HG03108 (cell line): ENCODE measurements around the gene PLAAT4.
"Not testable (repeated sequence)": the region's sequence is repeated elsewhere in the genome, so short reads cannot be mapped to it uniquely, and the experiment has no call there.

ENCODE experiments used
- ATAC-seq: cut with Tn5 transposase; IDR thresholded peaks from one replicate; pipeline ENCODE4 v1.9.1; 2021; ENCODE audit warnings: moderate library complexity; ENCODE audit not compliant: unreplicated experiment

PLAAT4 gene

DNA sequence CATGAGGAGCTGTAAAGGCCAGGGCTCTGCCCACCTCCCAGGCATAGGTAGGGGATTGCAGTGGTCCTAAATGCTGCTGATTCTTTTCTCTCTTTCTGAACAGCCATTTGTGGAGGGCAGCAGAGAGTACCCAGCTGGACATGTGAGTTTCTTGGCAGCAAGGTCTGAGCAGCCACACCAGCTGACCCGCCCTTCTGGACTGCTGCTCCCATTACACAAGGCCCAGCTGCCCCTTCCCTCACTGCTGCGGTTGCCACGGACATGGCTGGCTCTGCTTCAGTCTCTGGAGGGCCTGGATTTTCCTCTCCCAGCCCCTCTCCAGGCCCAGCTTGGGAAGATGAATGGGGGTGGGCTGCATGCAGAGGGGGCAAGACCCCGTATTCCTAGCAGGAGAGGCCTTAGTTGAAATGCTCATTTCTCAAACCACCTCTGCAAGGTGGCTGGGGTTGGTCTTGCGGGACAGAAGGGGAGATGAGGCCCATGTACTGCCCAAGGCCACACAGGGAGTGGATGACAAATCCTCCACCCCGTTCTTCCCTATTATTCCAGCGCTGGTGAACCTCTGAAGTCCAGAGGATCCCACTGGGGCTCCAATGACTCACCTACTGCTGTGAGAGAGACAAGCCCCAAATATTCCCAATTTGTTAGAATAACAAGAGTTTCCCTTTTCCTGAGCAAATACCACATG lies 26.1 kb upstream of the PLAAT4 start:
- ATAC-seq: no peak

DNA sequence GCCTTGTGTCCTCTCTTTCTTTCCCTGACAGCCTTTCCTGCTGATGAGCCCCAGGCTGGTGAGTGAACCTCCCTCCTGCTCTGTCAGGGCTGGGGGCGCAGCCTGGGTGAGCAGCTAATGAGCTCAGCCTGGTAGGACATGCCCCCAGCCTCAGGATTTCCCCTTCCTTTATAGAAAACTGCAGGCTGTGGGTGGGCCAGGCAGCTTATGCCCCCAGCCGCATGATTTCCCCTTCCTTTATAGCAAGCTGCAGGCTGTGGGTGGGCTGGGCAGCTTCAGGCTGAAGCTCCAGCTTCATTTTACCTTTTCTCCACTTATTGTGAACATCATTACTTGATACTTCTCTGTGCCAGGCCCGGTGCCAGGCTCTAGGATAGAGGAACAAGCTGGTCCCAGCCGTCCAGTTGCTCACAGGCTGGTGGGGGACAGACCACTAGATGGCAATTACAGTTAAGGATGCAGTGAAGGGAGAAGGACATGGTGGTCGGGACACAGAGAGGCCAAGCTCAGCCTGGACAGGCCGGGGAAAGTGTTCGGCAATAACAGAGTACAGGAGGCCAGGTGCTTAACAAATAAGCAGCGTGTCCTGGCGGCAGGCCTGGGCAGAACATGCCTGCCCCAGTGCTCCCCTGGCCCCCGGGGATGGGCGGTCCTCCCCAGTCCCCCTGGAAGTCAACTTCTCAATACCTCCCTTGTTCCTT lies 25.4 kb upstream of the PLAAT4 start:
- ATAC-seq: no peak

DNA sequence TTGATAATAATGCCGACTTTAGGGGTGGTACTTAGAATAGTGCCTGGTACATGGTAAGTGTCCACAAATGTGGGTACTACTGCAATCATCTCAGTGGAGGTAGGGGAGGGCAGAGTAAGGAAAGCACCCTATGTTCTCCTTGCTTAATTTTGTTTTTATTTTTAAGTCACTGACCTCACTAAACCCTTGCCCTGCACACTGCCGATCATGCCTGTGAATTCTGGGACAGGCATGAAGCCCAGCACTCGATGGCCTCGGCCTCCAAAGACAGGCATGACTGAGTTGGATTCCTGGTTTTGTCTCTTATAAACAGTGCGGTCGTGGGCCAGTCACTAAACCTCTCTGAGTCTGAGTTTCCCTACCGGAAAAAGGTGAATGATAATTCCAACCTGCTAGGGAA lies 23.8 kb upstream of the PLAAT4 start:
- no peak for ATAC-seq

DNA sequence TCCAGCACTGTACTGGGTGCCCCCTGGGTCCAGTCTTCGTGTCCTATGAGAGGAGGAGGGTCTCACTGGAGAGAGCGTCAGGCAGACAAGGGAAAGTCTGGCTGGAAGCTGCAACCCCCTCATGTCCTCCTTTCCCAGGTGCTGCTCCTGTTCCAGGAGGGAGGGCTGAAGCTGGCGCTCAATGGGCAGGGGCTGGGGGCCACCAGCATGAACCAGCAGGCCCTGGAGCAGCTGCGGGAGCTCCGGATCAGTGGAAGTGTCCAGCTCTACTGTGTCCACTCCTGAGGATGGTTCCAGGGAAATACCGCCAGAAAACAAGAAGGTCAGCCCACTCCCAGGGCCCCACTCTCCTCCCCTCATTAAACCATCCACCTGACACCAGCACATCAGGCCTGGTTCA lies 20.5 kb upstream of the PLAAT4 start:
- no peak for ATAC-seq

DNA sequence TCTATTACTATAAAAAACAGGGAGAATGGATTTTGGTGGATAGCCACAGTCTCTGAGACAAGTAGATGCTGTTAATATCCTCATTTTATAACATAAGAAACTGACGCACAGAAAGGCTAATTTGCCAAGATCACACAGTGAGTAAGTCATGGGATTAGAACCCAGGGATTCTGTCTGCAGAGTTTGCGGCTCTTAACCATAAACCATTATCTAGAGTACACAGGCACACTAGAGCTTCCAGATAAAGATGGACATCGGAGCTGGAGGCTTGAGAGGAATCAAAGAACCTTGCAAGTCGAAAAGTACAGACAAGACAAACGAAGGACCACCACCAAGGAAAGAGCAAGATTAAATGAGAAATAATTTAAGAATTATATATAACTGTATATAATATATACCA lies 19.5 kb upstream of the PLAAT4 start:
- no peak for ATAC-seq

DNA sequence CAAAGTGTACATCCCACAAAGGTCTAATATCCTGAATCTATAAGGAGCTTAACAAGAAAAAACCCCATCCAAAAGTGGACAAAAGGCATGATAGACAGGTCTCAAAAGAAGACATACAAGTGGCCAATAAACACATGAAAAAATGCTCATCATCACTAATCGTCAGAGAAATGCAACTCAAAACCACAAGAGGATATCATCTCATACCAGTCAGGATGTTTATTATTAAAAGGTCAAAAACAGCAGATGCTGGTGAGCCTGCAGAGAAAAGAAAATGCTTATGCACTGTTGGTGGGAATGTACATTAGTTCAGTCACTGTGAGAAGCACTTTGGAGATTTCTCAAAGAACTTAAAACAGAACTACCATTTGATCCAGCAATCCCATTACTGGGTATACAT lies 18.1 kb upstream of the PLAAT4 start:
- ATAC-seq: no peak

DNA sequence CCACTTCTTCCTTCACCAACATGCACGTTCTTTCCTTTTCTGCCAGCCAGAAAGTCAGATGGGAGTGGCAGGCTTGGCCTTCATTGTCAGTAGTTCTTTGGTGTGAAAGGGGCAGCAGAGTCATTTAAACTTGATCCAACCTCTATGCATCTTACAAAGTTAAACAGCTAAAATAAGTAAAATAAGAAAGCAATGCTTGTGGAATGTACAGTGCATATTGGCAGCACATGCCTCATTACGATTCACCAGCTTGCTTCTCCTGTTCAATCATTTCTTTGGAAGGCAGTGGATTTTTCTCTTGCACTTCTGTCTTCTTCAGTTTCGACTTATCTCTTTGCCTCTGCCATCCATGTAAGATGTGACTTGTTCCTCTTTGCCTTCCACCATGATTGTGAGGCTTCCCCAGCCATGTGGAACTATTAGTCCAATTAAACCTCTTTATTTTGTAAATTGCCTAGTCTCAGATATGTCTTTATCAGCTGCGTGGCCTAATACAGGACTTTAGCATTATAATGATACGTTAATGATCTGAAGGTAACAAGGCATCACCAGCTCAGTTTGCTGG lies 15.9 kb upstream of the PLAAT4 start:
- ATAC-seq: no peak

DNA sequence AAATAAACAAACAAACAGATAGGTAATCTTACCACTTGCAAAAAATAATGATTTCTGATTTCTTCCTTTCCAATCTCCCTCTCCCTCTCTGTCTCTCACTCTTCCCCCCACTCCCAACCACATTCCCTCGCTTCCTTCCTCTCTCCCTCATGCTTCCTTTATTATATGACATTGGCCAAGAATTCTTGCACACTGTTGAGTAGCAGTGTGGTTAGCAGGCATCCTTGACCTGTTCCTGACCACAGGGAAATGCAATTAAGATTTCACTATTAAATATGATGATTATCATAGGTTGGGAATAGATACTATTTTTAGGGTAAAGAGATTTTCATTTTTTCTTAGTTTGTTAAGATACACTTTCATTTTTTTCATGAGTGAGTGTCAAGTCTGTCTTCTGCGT lies 14.7 kb upstream of the PLAAT4 start:
- ATAC-seq: no peak

DNA sequence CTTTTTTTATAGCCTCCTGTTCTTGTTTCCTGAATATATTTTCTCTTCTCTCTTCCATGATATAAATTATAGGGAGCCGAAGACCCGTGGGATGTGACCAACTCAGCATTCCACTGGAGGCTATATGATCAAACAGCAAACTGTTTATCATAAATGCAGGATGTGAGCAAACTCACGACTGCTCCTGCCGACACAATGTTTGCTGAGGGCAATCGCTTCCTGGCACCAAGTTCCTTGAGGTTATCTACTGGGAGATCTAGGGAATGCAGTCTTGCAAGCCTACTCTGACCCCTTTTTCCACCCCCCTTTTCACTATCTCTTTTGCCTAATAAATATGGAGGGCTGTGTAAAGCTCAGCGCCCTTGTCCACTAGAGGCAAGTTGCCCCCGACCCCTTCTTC lies 13.5 kb upstream of the PLAAT4 start:
- no peak for ATAC-seq

DNA sequence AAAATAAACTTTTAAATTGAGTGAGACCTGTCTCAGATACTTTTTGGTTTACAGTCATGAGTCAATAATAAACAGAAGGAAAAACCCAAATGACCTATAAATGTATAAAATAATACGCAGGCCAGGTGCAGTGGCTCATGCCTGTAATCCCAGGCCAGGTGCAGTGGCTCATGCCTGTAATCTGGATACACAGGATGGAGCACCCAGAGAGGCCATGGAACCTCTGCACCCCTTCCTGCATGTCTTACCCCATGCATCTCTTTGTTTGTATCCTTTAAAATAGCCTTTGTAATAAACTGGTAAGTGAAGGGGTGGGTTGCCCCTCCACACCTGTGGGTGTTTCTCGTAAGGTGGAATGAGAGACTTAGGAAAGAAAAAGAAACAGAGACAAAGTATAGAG lies 8.9 kb upstream of the PLAAT4 start:
- no peak for ATAC-seq

DNA sequence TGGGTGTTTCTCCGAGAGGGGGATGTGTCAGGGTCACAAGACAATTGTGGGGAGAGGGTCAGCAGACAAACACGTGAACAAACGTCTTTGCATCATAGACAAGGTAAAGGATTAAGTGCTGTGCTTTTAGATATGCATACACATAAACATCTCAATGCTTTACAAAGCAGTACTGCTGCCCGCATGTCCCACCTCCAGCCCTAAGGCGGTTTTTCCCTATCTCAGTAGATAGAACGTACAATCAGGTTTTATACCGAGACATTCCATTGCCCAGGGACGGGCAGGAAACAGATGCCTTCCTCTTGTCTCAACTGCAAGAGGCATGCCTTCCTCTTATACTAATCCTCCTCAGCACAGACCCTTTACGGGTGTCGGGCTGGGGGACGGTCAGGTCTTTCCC lies 8.5 kb upstream of the PLAAT4 start:
- not testable (repeated sequence) for ATAC-seq

DNA sequence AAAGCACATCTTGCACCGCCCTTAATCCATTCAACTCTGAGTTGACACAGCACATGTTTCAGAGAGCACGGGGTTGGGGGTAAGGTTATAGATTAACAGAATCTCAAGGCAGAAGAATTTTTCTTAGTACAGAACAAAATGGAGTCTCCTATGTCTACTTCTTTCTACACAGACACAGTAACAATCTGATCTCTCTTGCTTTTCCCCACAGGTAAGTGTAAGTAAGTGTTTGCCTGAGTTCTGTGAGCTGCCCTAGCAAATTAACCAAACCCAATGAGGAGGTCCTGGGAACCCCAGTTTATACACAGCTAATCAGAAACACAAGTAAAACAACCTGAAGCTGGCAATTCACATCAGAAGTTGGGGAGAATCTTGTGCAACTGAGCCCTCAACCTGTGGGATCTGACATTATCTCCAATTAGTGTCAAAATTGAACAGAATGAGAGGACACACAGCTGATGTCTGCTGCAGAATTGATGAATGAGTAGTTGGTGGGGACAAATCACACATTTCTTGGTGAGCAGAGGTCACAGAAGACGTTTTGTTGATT lies 7.8 kb upstream of the PLAAT4 start:
- not testable (repeated sequence) for ATAC-seq

DNA sequence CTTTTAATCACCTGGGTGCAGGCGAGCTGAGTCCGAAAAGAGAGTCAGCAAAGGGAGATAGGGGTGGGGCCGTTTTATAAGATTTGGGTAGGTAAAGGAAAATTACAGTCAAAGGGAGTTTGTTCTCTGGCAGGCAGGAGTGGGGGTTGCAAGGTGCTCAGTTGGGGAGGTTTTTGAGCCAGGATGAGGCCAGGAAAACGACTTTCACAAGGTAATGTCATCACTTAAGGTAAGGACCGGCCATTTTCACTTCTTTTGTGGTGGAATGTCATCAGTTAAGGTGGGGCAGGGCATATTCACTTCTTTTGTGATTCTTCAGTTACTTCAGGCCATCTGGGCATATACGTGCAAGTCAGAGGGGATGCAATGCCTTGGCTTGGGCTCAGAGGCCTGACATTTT lies 7.2 kb upstream of the PLAAT4 start:
- not testable (repeated sequence) for ATAC-seq

DNA sequence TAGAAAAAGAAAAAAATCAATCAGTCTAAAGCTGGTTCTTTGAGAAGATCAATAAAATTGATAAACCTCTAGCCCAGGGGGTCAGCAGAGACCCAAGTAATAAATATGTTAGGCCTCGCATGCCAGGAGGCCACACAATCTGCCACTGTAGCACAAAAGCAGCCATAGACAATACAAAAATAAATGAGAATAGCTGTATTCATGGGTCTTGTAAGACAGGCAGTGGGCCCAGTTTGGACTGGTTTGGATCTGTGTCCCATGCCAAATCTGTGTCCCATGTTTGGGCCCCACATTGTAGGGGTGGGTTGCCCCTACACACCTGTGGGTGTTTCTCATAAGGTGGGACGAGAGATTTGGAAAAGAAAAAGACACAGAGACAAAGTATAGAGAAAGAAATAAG lies 6.6 kb upstream of the PLAAT4 start:
- no peak for ATAC-seq

DNA sequence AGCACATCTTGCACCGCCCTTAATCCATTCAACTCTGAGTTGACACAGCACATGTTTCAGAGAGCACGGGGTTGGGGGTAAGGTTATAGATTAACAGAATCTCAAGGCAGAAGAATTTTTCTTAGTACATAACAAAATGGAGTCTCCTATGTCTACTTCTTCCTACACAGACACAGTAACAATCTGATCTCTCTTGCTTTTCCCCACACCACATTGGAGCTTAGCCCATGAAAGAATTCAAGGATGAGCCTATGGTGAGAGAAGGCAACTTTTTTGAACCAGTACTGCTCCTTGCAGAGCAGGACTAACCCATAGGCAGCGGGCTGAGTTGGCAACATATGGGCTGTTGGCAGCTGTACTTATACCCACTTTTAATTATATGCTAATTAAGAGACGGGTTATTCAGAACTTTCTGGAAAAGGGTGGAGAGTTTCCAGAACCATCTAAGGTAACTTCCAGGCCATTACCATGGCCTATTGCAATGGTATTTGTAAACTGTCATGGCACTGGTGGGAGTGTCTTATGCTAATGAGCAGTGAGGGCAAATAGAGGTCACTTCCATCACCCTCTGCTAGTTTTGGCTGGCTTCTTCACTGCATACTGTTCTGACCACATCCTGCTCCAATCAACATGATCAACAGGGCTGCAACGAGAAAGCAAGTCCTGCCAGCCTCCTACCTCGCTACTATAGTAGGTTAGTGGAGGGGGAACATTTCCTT lies 5.4 kb upstream of the PLAAT4 start:
- ATAC-seq: peak; percentile 70

DNA sequence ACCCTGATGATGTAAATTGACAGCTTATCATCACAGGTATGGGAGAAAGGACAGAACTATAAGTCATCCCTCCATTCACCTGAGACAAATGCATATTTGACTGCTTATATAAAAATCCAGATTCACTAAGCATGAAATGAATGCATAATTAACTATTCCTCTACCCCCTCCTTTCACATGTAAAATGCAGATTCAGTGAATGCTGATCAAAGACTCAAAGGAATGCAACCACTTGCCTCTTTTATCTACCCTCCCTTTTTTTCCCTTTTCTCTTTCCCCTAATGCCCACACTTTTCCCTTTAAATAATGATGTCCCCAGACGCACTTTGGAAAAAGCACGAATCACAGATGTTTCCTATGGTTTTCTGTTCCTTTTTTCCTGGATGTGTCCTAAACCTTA lies 4.5 kb upstream of the PLAAT4 start:
- no peak for ATAC-seq

DNA sequence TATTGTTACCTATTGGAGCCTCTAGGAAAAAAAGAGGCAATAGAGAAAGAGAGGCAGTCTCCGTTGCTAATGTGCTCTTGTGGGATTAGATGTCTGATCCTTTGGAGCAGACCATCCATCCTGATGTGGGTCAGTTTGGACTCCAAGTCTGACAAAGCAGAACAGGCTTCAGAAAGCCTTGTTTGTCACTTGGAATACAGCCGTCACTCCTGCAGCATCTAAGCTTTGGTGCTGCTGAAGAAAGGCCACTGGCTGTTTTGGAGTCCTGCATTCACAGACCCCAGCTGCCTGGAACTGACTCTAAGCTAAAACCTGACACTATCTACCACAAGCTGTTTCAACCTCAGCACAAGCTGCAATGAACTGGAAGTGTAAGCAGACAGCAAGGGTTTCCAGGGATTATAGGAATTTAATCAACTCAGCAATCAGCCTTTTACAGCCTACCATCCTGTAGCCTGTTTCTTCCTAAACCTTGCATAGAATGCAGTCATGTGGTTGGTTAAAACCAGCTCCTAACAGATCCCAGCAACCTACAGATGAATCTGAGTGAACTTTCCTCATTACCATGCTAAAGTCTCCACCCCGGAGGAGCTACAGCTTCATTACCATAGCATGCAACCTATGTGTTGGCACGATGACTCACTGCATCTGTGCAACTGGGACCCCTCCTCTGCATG lies 3.7 kb upstream of the PLAAT4 start:
- ATAC-seq: no peak

DNA sequence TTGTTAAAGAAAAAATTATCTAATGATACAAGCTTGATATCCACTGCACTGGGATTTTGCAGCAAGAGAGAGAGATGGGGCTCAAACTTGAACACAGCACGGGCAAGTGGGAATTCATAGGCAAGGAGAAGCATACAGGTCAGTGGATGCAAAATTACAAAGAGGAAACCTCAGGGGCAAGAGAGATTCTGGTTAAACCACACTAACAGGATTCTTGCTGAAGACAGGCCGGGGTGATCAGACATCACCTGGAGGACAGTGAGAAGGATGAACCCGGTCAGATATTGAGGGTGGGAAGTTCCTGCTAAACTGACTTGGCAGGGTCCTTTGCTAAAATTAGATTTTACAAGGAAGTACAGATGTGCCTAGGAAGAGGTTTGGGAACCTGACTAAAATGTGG lies 2.5 kb upstream of the PLAAT4 start:
- no peak for ATAC-seq

DNA sequence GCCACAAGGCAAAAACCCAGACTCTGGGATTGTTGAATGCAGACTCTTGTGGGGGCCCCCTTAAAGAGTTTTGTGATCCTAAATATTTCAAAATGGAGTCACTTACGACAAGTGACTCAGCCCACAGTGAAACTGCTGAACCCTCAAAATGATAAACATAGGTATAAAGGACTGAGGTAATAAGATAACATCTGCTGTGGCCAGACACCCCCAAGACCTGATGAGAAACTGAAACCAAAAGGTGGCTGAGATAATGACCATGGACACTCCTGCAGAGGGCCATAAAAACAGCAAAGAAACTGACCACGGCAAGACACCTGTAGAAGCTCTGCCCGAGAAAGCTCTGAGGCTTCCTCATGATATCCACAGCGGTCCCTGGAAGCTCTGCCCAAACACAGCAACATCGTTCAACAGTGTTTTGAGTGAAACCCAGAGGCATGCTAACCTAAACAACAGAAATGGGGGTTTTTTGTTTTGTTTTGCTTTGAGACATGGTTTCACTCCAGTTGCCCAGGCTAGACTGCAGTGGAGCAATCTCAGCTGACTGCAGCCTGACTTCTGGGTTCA lies 1.6 kb upstream of the PLAAT4 start:
- peak; percentile 30 for ATAC-seq

DNA sequence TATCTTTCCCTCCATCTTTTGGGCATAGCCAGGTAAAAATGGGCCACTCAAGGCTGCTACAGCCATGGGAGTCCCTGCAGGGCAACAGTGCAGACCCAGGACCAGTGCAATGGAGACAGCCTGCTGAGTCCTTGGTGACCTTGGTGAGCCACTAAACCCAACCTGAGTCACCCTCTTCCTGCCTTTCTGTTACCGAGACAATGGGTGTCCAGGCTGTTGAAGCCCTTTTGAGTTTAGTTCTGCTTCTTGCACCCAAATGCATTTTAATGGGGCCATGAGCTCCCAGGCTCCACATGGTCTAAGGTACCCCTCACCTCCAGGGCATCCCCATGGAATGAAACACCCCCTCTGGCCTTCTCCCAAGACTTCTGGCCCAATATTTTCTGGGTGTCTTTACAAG lies 874 bp upstream of the PLAAT4 start:
- no peak for ATAC-seq
